Measurements from ENCODE around the gene CDC34. TPM values are rescaled to one million over a fixed set of nuclear protein-coding genes. Genes with fewer than 3 reads are reported as not detected.

Gene CDC34
- 44.1 TPM for total RNA-seq

GRCh38 chr19:531753-532560 lies at the start of gene CDC34:
TSS of gene CDC34 (plus strand) at chr19:531760. CDS start at chr19:531932, 172 bp downstream.
- no peak for DNase-seq

GRCh38 chr19:482186-483041 lies 49.1 kb upstream of the CDC34 start:
- no peak for DNase-seq

- DNase-seq = no peak
Measured at GRCh38 chr19:483332-484072, 48.1 kb upstream of the CDC34 start.

GRCh38 chr19:484494-484893 lies 47.1 kb upstream of the CDC34 start:
- DNase-seq = no peak

GRCh38 chr19:485077-485476 lies 46.5 kb upstream of the CDC34 start:
- DNase-seq = no peak

- no peak for DNase-seq
Measured at GRCh38 chr19:485583-486236, 45.9 kb upstream of the CDC34 start.

- peak; percentile 90 for DNase-seq
Measured at GRCh38 chr19:488505-489417, 42.8 kb upstream of the CDC34 start.

- DNase-seq = no peak
Measured at GRCh38 chr19:489418-490196, 42.0 kb upstream of the CDC34 start.

- DNase-seq = no peak
Measured at GRCh38 chr19:491146-491741, 40.3 kb upstream of the CDC34 start.

- no peak for DNase-seq
Measured at GRCh38 chr19:492091-492531, 39.4 kb upstream of the CDC34 start.

GRCh38 chr19:493391-494170 lies 38.0 kb upstream of the CDC34 start:
- DNase-seq = no peak

- no peak for DNase-seq
Measured at GRCh38 chr19:494171-495080, 37.1 kb upstream of the CDC34 start.

- no peak for DNase-seq
Measured at GRCh38 chr19:495081-495401, 36.5 kb upstream of the CDC34 start.

GRCh38 chr19:495402-496111 lies 36.0 kb upstream of the CDC34 start:
- no peak for DNase-seq

- DNase-seq = no peak
Measured at GRCh38 chr19:496112-496665, 35.4 kb upstream of the CDC34 start, which contains the start of gene MADCAM1. TSS of gene MADCAM1 (plus strand) at chr19:496486. CDS start at chr19:496500, 14 bp downstream.

- no peak for DNase-seq
Measured at GRCh38 chr19:496986-497385, 34.6 kb upstream of the CDC34 start.

- DNase-seq = no peak
Measured at GRCh38 chr19:497491-497868, 34.1 kb upstream of the CDC34 start.
